ENCODE measurements around the gene LRRIQ1.
"Not testable (repeated sequence)": the region's sequence is repeated elsewhere in the genome, so short reads cannot be mapped to it uniquely, and the experiment has no call there.

Gene LRRIQ1

GRCh38 chr12:85060916-85061315 is 24.8 kb downstream of the LRRIQ1 start:
- DNase-seq (ENCODE audit: low read depth): no peak

- no peak for DNase-seq (ENCODE audit: low read depth)
Measured at GRCh38 chr12:85065837-85066482, 29.8 kb downstream of the LRRIQ1 start.

DNA sequence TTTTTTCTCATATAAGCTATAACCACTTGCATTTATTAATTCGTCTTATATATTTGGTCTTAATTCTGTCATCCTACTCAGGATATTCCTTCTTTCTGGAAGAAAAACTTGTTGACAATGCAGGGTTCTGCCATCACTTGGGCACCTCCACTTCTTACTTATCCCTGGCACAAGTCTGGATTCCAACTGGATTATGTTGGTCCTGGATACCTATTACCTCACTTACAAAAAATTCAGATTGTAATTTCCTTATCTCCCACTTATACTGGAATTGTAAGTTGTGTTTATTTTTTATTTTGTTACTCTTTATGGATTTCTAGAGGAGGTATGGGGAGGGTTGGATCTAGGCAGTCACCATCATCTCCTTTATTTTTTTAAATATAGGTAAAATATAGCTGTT is 36.7 kb downstream of the LRRIQ1 start:
- no peak for DNase-seq (ENCODE audit: low read depth)

GRCh38 chr12:85076688-85077430 is 40.7 kb downstream of the LRRIQ1 start:
- DNase-seq (ENCODE audit: low read depth): no peak

DNA sequence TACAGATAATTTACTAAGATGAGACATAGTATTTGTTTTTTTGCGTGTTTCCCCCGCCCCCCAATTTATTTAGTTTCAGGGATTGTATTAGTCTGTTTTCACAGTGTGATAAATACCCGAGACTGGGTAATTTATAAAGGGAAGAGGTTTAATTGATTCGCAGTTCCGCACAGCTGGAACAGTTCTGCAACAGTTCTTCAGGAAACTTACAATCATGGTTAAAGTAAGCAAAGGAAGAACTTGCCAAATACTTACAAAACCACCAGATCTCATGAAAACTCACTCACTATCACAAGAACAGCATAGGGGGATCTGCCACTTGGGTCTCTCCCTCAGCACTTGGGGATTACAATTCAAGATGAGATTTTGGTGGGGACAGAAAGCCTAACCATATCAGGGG is 48.9 kb downstream of the LRRIQ1 start:
- no peak for DNase-seq (ENCODE audit: low read depth)

DNA sequence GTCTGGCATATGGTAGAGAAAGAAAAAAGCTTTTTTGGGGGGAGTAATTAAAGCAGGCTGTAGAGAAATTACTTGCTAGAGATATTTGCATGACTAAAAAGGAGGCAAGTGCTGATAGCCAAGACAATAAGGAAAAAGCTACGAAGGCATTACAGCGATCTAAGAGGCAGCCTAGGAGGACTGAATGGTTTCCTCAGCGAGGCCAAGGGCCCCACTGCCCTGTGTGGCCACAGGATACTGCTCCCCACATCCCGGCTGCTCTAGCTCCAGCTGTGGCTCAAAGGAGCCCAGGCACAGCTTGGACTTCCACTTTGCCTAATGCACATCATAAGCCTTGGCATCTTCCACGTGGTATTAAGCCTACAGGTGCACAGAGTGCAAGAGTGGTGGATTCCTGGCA is 53.6 kb downstream of the LRRIQ1 start:
- DNase-seq (ENCODE audit: low read depth): no peak

DNA sequence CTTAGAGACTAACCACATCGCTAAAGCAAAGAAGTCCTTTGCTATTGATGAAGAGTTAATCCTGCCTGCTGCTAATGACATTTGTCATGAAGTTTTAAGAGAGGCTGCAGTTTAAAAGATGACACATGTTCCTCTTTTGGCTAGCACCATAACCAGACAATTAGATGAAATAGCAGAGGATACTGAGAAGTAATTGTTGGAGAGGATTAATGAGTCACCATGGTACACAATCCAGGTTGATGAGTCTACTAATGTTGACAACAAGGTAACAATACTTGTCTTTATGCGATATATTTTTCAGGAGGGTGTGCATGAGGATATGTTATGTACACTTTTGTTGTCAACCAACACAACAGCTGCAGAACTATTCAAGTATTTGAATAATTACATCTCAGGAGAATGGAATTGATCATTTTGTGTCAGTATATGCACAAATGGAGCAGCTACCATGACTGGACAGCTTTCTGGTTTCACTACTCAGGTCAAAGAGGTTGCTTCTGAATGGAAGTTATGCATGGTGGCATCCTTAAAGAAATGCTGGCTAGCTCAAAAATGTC is 56.7 kb downstream of the LRRIQ1 start:
- no peak for DNase-seq (ENCODE audit: low read depth)

DNA sequence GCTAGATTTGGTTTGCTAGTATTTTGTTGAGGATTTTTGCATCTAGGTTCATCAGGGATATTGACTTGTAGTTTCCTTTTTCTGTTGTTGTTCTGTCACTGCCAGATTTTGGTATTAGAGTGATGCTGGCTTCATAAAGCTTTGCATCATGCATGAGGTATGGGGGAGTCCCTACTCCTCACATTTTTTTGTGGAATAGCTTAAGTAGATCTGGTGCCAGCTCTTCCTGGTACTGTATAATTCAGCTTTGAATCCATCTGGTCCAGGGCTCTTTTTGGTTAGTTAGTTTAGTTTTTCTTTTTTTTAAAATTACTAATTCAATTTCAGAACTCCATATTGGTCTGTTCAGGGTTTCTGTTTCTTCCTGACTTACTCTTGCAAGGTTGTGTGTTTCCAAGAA is 59.4 kb downstream of the LRRIQ1 start:
- no peak for DNase-seq (ENCODE audit: low read depth)

- DNase-seq (ENCODE audit: low read depth): no peak
Measured at GRCh38 chr12:85130646-85131045, 94.5 kb downstream of the LRRIQ1 start.

DNA sequence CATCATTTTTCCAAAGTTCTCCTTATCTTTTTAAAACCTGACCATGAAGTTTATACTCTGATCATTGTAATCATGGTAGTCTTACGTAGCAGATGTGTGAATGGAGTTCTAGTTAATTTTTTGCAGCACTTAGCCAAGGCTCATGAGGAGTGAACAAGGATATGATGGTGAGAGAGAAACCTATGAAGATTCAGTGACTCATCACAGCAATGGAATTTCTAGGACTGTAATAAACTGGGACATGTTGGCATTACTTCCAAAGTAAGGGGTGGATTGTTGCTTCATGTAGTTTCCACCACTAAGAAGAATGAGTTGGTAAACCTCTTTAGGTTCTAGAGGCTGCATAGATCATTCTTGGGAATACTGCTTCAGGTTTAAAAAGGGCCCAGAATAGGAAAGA is 102.7 kb downstream of the LRRIQ1 start:
- no peak for DNase-seq (ENCODE audit: low read depth)

DNA sequence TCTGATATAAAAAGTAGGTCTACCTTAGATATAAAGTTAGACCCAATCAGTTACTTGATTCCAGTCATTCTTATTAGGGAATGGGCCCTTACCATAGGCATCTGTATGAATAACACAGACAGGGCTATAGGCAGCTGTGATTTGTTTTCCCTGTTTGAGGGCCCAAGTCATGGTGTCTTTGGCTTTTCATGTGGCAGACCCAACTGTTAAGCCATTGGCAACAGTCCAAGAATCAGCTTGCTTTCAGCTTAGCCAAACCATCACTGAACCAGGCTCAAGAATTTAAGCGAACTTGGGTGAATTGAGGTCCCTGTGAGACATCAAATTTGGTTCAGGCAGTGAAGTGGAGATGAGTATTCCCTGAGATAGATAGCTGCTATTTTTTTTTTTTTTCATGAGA is 111.2 kb downstream of the LRRIQ1 start:
- DNase-seq (ENCODE audit: low read depth): no peak

- DNase-seq (ENCODE audit: low read depth): no peak
Measured at GRCh38 chr12:85152311-85152729, 116.2 kb downstream of the LRRIQ1 start.

DNA sequence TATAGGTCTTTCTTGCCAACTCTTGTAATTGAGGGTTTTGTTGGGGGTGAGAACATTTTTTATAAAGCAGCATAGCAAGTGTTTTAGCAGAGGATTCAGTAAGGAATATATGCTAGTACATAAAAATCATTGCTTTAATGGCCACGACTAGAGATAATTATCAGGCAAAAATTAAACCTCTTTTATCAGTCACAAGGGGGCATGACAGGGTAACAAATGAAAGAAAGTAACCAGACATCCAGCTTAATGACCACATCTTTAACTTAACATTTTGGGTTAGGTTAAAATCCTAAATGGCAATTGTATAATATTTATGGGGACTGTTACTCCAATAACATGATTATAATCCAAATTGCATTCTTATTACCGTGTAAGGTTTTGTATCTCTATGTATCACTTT is 119.6 kb downstream of the LRRIQ1 start:
- no peak for DNase-seq (ENCODE audit: low read depth)

DNA sequence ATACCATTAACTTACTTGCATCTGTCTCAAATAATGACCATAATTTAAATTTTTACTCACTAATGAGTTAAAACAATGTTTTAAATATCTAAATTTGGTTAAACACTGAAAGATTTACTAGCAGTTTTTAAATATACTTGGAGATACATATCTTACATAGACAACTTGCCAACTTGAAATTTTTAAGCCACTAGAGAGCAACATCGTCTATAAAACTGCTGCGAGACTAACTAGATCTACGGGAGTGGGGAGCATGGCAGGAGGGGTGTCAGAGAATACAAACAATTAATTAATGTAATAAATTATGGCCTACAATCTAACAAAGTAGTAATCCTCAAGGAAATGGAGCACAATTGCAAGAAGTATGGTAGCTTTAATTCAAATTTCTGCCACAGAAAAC is 120.4 kb downstream of the LRRIQ1 start:
- no peak for DNase-seq (ENCODE audit: low read depth)

- no peak for DNase-seq (ENCODE audit: low read depth)
Measured at GRCh38 chr12:85157035-85157603, 121.0 kb downstream of the LRRIQ1 start.

- DNase-seq (ENCODE audit: low read depth): no peak
Measured at GRCh38 chr12:85163752-85164321, 127.7 kb downstream of the LRRIQ1 start.

DNA sequence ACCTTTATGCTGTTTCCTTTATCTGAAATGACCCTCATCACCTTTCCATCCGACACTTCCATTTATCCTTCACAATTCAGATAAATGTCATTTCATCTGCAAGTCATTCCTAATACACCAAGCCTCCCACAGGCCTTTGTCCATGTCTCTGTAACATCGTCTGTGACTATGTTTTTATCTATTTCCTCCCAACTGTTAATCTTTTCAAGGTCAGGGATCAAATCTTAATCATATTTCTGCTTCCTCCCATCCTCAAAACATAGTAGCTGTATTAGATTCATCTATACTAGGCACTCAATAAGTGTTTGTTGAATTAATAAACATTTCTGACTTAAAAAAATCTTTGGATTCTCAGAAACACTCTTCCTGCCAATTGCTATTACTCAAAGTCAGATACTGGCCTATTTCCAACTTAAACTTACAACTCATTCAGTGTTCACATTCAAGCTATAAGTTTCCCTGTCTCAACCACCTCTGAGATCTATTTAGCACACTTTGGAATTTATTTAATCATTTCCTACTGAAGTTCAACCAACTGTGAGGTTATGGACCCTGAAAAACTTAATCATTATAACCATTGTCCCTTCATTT is 143.6 kb downstream of the LRRIQ1 start:
- no peak for DNase-seq (ENCODE audit: low read depth)

DNA sequence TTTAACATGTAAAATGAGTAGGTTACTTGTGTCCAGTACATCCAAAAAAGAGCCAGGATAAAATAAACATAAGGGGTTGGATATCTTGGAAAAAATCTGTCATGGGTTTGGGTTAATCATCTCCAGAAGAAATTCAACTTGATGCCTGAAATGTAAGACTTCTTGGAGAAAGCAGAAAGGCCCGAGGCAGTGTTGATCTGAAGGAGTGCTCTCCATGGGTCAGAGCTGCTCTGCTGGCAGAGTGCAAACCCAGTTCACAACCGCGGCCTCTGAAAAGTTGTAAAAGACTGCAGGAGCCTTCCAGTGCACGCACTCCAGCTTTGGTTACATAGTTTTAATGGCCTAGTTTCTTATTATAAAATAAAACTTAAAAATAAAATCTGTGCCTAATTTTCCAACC is 146.5 kb downstream of the LRRIQ1 start:
- no peak for DNase-seq (ENCODE audit: low read depth)

- DNase-seq (ENCODE audit: low read depth): no peak
Measured at GRCh38 chr12:85183855-85184254, 147.7 kb downstream of the LRRIQ1 start.

DNA sequence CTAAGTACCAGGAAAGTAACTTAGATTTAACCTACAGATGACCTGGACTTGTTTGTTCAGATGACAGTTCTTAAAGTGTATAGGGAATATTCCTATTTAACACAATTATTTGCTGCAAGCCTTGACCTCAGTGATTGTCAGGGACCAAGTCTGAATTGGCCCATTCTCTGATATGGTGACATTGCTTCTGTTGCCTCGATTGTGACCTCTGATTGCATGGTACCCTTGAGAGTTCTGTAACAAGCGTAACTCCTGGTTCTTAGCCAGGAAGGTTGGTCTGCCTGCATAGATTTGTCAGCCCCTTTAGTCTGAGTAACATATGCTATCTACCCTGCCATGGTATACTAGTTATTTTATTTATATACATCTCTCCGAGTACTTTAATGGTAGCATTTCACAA is 150.1 kb downstream of the LRRIQ1 start:
- DNase-seq (ENCODE audit: low read depth): no peak

GRCh38 chr12:85188619-85189018 is 152.5 kb downstream of the LRRIQ1 start:
- DNase-seq (ENCODE audit: low read depth): no peak

GRCh38 chr12:85190728-85191127 is 154.6 kb downstream of the LRRIQ1 start:
- no peak for DNase-seq (ENCODE audit: low read depth)

DNA sequence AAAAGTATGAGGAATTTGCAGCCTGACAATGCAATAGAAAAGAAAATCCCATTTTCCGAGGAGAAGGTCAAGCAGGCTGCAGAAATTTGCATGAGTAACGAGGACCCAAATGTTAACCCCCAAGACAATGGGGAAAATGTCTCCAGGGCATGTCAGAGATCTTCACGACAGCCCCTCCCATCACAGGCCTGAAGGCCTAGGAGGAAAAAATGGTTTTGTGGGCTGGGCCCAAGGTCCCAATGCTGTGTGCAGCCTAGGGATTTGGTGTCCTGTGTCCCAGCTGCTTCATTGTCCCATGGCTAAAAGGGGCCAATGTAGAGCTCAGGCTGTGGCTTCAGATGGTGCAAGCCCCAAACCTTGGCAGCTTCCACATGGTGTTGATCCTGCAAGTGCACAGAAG is 167.7 kb downstream of the LRRIQ1 start:
- DNase-seq (ENCODE audit: low read depth): not testable (repeated sequence)

Measured in stimulated activated CD8-positive, alpha-beta memory T cell treated with anti-CD3 and anti-CD28 coated beads, Interleukin-7, amount 100 ng/mL, for 24 hours (primary cell).